Measurements from ENCODE around the gene NEURL2. TPM values are rescaled to one million over a fixed set of nuclear protein-coding genes. Genes with fewer than 3 reads are reported as not detected.

NEURL2 gene
- total and polyA plus RNA-seq, 10 of the 15 experiments (the other 5 are each of a cell fraction or from before 2014, with no cell fraction given): 0.53 to 7.0 (median 2.7) TPM

- no peak for TF ChIP-seq BACH1 (IDR thresholded peaks at IDR 0.05; ENCODE audit: borderline replicate concordance)
- TF ChIP-seq SKIL (IDR thresholded peaks at IDR 0.05; ENCODE audit: low read depth, poor library complexity, severe bottlenecking): no peak
- TF ChIP-seq RCOR1 (conservative IDR thresholded peaks at IDR 0.05; ENCODE audit: low read depth, low read length): no peak
- no peak for TF ChIP-seq ZNF592 (IDR thresholded peaks at IDR 0.05)
- TF ChIP-seq ETV6 (conservative IDR thresholded peaks at IDR 0.05 in 1 of 2, IDR thresholded peaks at IDR 0.05 in 1 of 2; ENCODE audit: borderline replicate concordance in 1 of 2, low read depth in 1 of 2): no peak
- TF ChIP-seq MLLT1 (IDR thresholded peaks at IDR 0.05): no peak
- no peak for TF ChIP-seq ATF3 (IDR thresholded peaks at IDR 0.05; ENCODE audit: borderline replicate concordance, extremely low read depth, low read depth, low read length)
- TF ChIP-seq SP1 (IDR thresholded peaks at IDR 0.05; ENCODE audit: low read depth, low read length): no peak
- no peak for TF ChIP-seq CUX1 (IDR thresholded peaks at IDR 0.05; ENCODE audit: insufficient replicate concordance, low read depth, low read length)
- no peak; the same call in 1 of the 2 replicates for TF ChIP-seq ZSCAN29 (IDR thresholded peaks at IDR 0.05)
- no peak for TF ChIP-seq CREM (IDR thresholded peaks at IDR 0.05; ENCODE audit: low read depth)
- TF ChIP-seq GABPA (IDR thresholded peaks at IDR 0.05; ENCODE audit: low read depth): no peak
- no peak for TF ChIP-seq ATF7 (IDR thresholded peaks at IDR 0.05; ENCODE audit: low read depth)
- no peak for TF ChIP-seq SREBF1 (IDR thresholded peaks at IDR 0.05; ENCODE audit: low read length)
- TF ChIP-seq BMI1 (IDR thresholded peaks at IDR 0.05; ENCODE audit: borderline replicate concordance): no peak
These were observed 43.1 kb upstream of the NEURL2 start (continued) for GRCh38 chr20:45934046-45934585.
